HG03575 (cell line): Measurements from ENCODE around the gene KCNQ1.

Source experiments
- ATAC-seq: cut with Tn5 transposase; IDR thresholded peaks from one replicate; pipeline ENCODE4 v1.9.1; 2021; ENCODE audit not compliant: unreplicated experiment, insufficient number of reproducible peaks, low FRiP score; ENCODE audit errors: extremely low read depth

Gene KCNQ1

GRCh38 chr11:2526808-2527381 is 82.1 kb downstream of the KCNQ1 start:
- no peak for ATAC-seq

DNA sequence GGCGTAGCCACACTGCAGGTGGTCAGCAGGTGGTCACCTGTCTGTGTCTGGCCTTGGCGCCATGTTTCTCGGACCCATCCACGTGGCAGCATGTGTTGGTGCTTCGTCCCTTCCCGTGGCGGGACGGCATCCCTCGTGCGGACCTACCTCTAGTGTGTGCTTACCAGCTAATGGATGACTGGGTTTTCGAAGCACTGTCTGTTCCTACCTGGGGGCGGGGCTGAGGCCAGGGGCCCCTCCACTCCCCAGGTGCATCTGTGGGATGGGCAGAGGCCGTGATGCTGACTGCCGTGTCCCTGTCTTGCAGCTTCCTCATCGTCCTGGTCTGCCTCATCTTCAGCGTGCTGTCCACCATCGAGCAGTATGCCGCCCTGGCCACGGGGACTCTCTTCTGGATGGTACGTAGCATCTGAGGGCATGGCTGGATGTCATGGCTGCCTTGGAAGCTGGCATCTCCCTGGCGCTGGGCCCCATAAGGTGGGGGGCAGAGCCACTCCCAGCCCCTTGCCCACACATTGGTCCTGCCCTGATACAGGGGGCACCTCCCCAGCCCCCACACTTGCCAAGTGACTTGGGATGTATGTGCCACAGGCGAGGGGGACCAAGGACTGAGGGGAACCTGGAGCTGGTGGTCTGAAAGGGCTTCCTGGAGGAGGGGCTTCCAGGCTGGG is 82.9 kb downstream of the KCNQ1 start:
- ATAC-seq, result no peak

GRCh38 chr11:2528301-2529050 is 83.7 kb downstream of the KCNQ1 start:
- ATAC-seq, result no peak

DNA sequence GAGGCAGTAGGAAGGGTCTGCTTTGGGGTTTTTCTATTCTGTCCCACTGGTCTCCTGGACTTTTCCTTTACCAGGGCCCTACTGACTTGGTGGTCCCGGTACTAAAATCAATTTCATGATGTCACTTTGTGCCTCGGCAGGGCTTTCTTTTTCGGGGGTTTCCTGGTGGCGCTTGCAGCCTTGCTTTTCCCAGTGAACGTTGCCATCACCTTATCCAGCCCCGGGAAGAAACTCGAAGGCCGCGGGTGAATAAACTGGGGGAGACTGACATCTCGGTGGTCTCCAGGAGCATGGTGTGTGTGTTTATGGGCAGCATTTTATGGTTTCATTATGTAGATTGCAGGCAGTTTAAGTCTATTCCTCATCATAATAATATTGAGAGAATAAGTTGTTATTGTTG is 84.4 kb downstream of the KCNQ1 start:
- ATAC-seq, result no peak

DNA sequence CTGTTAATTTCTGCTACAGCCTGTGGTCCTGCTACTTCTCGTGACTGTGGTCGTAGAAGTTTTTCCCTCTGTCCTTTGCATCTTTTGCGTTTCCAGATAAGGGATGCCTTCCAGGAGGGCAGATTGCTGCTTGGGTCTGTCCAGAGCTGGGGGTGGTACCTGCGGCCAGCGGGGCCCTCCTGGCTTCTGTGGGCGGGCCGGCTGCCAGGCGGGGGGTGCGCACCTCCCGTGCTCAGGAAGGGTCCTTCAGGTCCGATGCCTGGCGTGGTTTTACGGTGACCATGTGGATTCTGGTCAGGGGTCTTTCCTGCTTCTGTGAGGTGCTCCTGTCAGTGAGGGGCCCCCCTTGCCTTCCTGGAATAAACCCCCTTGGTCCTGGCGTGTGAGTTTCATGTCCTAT is 84.8 kb downstream of the KCNQ1 start:
- ATAC-seq, result no peak

GRCh38 chr11:2530131-2530854 is 85.5 kb downstream of the KCNQ1 start:
- ATAC-seq, result no peak

GRCh38 chr11:2530855-2531200 is 86.0 kb downstream of the KCNQ1 start:
- no peak for ATAC-seq

DNA sequence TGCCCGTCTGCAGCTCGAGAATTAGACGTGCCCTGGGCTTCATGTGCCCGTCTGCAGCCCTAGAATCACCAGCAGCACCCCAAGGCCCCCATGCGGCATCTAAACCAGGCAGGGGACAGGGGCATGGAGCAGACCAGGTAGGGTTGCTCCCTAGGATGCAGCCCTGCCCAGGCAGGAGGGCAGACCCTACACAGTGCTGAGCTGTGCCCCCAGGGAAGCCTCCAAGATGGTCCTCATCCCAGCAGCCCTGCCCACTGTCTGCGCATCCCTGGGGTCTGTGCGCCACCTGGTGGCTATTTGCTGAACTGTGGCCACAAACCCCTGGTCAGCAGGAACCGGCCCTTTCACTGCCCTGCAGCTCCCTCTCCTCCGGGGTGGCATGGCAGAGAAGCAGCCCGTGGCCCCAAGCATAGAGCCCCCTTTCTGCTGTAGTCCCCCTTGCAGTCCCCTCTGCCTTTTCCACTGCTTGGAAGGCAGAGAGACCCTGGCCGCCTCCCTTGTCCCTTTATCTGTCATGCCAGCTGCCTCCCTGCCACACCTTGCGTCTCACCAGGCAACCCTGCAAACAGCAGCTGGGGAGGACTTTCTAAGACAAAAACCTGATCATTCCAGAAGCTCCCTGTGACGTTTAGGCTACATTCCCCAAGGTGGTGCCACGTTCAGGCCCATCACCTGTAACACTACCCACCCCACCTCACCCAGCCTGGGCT is 86.6 kb downstream of the KCNQ1 start:
- ATAC-seq, result no peak

GRCh38 chr11:2531987-2532703 is 87.3 kb downstream of the KCNQ1 start:
- no peak for ATAC-seq

DNA sequence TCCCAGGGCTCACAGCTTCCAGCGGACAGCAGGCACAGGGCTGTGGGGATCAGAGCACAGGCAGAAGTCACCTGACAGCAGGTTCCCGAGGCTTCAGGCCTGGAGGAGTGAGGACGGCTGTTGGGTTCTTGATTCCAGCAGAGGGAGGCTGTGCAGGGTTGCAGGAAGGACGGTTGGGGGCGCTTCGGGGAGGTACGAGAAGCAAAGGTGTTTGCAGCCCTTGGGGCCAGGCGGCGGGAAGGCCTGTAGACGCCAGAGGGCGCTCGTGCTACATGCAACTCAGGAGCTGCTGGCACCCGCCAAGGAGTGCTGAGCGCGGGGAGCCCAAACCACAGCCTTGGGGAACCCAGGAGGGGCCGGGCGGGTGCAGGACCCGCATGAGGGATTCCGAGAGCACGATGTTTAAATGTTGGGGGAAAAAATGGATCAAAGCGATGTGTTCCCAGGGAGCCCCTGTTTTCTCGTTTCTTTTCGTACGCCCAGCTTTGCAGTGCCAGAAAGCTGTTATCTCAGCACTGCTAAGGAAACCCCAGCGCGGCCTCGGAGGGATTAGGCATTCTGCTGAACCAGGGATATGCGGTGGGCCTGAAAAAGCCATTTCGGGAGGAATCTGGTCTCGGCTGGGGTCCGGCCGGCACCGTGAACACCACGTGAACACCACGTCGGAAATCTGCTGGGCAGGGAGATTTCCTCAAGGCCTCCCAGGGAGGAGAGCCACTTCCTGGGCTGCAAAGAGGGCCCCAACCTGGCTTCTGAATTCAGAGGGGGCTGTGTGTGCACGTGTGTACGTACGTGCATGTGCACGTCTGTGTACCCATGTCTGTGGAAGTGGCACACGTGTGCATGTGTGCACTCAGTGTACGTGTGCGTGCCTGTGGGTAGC is 88.1 kb downstream of the KCNQ1 start:
- ATAC-seq, result no peak

DNA sequence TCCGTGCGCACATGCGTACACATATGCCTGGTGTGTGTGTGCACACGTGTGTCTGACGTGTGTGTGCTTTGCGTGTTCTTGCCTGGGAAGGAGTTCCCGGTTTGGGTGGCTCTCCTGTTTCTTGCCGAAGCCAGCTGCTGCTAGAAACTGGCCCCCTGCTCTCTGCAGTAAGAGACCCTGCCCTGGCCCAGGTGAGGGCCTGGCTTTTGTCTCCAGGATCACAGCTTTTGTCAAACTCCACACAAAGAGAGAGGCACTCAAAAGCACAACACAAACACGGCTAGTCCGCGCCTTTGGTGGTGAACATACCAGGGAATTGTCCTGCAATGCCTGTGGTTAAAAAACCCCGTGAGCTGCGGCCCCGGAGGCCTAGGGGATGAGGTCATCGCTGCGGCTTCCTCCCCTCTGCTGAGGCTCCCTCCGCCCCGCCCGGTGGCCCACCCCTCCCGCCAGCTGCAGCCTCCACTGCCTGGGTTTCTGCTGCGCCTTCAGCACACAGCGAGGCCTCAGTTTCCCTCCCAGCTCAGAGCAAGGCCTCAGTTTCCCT is 88.9 kb downstream of the KCNQ1 start:
- ATAC-seq, result no peak

GRCh38 chr11:2534134-2534956 is 89.5 kb downstream of the KCNQ1 start:
- no peak for ATAC-seq

- ATAC-seq, result no peak
Measured at GRCh38 chr11:2534957-2535672, 90.3 kb downstream of the KCNQ1 start.

DNA sequence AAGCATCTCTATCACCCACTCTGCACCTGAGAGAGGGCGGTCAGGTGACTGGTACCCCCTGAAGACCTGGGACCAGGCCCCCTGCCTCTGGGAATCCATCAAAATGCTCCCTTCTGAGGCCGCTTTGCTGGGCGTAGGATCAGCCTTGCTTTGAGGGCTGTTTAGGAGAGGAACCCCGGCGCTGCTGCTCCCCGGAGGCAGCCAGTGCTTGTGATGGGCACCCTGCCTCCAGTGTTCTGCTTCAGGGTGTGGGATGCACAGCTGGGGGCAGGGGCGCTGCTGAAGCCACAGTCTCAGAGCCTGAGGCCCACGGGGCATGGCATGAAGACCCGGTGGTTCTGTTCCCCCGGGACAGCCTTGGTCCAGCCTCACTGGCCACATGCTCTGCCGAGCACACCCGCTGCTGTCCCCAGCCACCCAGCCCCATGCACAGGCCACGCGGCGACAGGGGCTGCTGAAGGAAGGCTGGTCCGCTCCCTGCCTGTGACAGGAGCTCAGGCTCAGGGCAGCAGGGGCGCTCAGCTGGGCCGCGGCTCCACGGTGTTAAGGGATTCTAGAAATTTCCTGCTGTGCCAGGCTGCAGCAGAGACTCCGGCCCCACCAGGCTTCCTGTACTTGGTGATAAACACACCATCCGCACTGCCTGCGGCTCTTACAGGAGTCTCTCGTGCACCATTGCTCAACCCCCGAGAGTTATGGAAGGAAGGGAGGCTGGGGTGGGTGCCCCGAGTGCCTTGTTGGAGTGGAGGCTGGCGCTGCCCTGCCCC is 91.0 kb downstream of the KCNQ1 start:
- no peak for ATAC-seq

DNA sequence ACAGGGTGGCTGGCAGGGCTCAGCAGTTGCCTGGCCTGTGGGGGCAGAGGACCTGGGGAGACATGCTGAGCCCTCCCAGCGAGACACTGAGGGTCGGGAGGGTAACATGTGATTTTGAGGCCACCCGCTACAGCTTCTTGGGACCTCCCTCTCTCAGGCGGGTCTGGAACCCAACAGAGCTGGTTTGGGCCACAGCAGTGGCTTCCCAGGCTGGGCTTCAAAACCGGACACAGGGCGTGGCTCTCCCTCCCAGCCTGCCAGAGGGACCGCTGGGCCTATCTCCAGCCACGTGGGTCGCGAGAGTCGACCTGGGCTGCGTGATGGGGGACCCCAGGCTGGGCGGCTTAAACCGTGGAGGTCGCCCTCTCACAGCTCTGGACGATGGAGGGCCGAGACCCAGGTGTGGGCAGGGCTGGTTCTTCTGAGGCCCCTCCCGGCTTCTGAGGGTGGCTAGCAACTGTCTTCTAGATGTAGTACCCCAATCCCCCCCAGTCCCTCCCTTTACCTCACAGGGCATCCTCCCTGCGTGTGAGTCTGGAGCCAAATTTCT is 91.7 kb downstream of the KCNQ1 start:
- ATAC-seq, result no peak
